HG03060 (cell line): ENCODE data around the gene PPIC.
"Not testable (repeated sequence)": the region's sequence is repeated elsewhere in the genome, so short reads cannot be mapped to it uniquely, and the experiment has no call there.

Experiments
- ATAC-seq: cut with Tn5 transposase; IDR thresholded peaks from one replicate; pipeline ENCODE4 v1.9.1; 2021; ENCODE audit warnings: low read depth, moderate number of reproducible peaks; ENCODE audit not compliant: unreplicated experiment

The PPIC gene

DNA sequence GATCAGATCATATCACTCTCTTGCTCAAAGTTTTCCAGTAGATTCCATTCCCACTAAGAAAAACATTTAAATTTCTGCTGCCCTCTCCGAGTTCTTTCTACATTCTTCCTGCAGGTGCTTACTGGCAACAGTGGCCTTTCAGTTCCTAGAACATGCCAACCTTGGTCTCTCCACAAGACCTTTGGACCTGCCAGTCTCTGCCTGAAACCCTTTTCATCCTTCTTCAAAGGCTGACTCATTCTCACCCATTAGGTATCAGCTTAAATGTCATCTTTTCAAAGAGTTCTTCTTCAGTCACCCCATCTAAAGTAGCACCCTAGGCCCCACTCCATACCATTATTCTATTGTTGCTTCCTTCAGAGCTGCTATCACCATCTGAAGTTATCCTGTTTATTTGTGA is 21.8 kb downstream of the PPIC start:
- no peak for ATAC-seq

- ATAC-seq, result no peak
Measured at GRCh38 chr5:123012321-123012720, 24.2 kb downstream of the PPIC start.

- no peak for ATAC-seq
Measured at GRCh38 chr5:123007754-123008153, 28.8 kb downstream of the PPIC start.

DNA sequence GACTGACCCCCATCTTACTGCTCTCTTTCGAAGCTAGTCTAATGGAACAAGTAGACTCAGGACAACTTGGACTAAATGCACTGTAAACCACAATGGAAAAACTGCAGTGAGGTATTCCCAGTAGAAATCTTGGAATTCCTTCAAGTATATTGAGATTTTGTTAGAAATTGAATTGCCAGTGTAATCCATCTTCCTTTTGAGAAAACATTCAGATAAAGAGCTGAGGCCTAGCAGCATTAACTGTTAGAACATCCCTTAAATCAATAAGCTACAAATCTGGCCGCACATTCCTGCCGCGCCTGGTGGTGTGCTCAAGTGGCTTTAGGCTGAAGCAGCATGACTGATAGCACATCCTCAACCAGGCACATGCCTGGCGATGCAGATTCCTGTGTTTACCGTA is 29.3 kb downstream of the PPIC start:
- no peak for ATAC-seq

DNA sequence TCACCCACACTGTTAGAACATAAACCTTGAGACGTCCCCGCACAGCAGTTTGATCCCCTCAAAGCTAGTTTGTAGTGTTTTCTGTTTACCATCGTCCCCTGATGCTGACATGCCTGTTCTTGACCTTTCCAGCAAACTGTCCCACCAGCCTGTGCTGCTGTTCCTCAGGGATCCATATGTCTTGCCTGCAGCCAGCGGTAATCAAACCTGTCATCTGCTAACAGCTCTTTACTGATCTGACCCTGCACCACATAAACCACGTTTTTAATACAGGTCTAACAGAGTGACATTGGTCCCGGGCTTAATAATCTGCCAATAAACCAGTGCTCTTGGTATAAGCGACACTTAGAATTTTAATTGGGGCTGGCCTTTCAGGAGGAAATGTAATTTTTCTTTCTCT is 34.7 kb downstream of the PPIC start:
- ATAC-seq, result no peak

DNA sequence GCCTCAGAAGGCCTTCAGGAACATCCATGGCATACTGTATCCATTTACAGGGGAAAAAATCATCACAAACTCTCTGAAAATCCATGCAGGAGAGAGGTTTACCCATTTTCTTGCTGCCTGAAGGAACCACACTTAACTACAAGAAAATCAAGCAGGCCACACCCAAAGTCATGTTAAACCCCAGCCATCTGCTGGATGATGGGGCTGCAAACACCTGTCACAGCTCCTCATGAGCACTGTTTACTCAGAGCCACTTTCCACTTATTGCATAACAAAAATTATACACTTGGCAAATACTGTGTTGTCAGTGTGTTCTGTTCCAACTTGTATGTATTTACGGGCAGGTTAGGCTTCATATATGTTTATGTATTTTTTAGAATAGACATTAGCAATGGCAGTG is 35.8 kb downstream of the PPIC start:
- no peak for ATAC-seq

DNA sequence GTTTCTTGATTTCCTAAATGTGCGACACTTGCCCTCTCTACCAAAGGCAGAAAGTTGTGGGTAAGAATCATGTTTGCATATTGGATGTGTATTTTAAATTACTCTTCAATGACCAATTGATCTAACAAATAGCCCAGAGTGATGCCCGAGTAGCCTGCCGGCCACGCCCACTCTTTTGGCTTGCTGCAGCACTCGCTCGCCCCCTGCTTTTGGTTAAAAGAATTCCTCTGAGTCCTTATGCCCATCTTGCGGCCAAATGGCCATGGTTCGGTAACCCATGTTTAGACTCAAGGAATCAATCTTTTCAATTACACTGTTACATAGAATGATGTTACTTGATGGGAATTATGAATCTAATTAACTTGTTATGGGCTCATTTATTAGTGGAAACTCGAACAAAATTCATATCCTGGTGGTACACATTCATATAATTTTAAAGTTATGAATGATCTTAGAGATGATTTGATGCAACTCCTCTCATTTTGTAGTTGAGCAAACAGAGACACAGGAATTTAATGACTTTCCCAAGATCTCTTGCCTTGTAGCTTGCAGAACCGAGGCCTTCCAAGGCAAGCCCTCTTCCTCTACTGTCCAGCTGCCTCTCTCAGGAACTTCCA is 36.5 kb downstream of the PPIC start:
- ATAC-seq, result peak; percentile 83

- no peak for ATAC-seq
Measured at GRCh38 chr5:122997294-122997693, 39.2 kb downstream of the PPIC start.

- ATAC-seq, result no peak
Measured at GRCh38 chr5:122996091-122996490, 40.4 kb downstream of the PPIC start.

DNA sequence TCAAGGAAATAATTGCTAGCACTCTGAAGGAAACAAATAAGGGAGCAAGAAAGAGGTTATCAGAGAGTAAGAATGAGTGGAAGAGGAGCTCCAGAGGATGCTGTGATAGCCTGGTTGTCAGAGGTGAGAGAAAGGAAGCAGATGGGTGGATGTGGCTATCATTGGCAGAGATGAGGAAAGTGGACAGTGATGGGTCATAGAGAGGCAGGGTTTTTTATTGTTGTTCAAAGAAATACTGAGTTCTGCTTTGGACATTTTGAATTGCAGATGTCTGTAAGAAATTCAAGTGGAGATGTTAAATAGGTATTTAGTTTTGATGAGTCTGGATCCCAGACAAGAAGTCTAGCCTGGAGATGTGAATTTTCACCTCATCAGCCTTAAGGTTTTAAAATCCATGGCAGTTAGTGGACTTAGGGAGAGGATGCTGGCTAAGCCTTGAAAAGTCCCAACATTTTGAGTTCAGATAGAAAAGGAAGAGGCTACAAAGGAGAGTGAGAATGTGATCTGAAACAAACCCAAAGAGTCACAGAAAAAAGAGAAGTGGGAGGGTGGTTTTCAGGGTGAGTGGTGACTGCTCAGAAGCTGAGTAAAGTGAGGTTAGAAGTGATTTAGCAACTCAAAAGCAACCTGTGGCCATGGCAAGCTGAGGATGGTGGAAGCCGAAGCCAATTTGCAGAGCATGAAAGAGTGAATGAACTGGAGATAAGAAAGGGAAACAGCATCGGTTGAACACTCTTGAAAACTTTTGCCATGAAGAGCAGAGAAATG is 50.4 kb downstream of the PPIC start:
- peak; percentile 80 for ATAC-seq

- no peak for ATAC-seq
Measured at GRCh38 chr5:122985006-122985700, 51.4 kb downstream of the PPIC start.

- peak; percentile 36 for ATAC-seq
Measured at GRCh38 chr5:122984425-122984824, 52.1 kb downstream of the PPIC start.

- no peak for ATAC-seq
Measured at GRCh38 chr5:122982376-122982775, 54.1 kb downstream of the PPIC start.

DNA sequence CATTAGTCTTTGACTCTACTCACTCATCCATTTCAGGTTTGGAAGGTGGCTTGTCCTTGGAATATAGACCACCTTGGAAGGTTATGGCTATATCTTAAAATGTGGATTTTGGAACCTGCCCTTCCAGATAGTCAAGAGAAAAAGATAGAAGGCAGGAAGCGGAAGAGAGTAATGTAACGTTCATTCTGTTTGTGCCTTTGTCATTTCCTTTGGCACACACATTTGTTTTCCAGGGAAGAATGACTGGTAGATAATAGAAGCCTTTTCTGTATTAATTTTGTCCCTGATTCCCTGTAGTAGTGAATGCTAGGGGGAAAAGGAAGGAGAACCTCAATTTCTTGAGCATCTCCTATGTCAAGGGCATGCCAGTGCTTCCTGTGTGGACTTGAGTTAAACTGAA is 54.7 kb downstream of the PPIC start:
- ATAC-seq, result no peak

- ATAC-seq, result no peak
Measured at GRCh38 chr5:122978644-122979297, 57.8 kb downstream of the PPIC start.

GRCh38 chr5:122978068-122978467 is 58.5 kb downstream of the PPIC start:
- ATAC-seq, result no peak

DNA sequence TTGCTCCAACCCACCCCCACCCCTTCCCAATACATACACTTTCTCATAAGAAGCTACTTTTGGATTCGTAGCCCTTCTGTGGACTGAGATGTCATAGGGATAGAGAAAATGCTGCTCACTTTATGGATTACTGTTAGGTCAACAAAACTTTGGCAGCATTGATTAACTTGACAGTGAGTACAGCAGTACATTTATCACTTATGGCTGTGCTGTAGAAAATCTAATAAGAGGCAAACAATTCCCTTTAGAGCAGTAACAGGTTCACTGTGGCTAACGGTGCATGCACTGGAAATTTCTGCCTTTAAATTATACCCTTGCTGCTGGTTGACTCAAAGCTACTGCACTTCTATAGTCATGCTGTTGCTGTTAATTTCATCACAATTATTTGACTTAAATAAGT is 59.2 kb downstream of the PPIC start:
- ATAC-seq, result no peak

GRCh38 chr5:122974251-122974650 is 62.3 kb downstream of the PPIC start:
- not testable (repeated sequence) for ATAC-seq

- not testable (repeated sequence) for ATAC-seq
Measured at GRCh38 chr5:122973759-122974158, 62.8 kb downstream of the PPIC start.
